Inflammatory macrophage treated with lipopolysaccharide for 4 hours (primary cell): Measurements from ENCODE around the gene GMIP.
"Not testable (repeated sequence)": the region's sequence is repeated elsewhere in the genome, so short reads cannot be mapped to it uniquely, and the experiment has no call there.

Source experiments
- DNase-seq: peaks from one replicate; pipeline ENCODE4 v3.0.0-alpha.2; 2020

Gene GMIP

GRCh38 chr19:19643158-19644053 lies at the start of gene GMIP:
Gene GMIP, minus strand, starts transcription at chr19:19643657. Its CDS starts 128 bp downstream, at chr19:19643529.
- DNase-seq: peak; percentile 74

- no peak for DNase-seq
Measured at GRCh38 chr19:19691683-19692082, 48.2 kb upstream of the GMIP start.

GRCh38 chr19:19689023-19689422 lies 45.6 kb upstream of the GMIP start:
- DNase-seq: not testable (repeated sequence)

- DNase-seq: no peak
Measured at GRCh38 chr19:19687090-19687489, 43.6 kb upstream of the GMIP start.

GRCh38 chr19:19686580-19686979 lies 43.1 kb upstream of the GMIP start:
- no peak for DNase-seq

GRCh38 chr19:19686119-19686518 lies 42.7 kb upstream of the GMIP start:
- not testable (repeated sequence) for DNase-seq

GRCh38 chr19:19679176-19680073 lies 36.0 kb upstream of the GMIP start:
- DNase-seq: no peak

GRCh38 chr19:19677579-19677978 lies 34.1 kb upstream of the GMIP start:
- no peak for DNase-seq

GRCh38 chr19:19674315-19674714 lies 30.9 kb upstream of the GMIP start:
- DNase-seq: no peak

GRCh38 chr19:19672816-19673215 lies 29.4 kb upstream of the GMIP start:
- no peak for DNase-seq

GRCh38 chr19:19670070-19670551 lies 26.7 kb upstream of the GMIP start:
- no peak for DNase-seq

- peak; percentile 95 for DNase-seq
Measured at GRCh38 chr19:19668230-19669012, 25.0 kb upstream of the GMIP start, which contains the start of gene ZNF101. Gene ZNF101, plus strand, starts transcription at chr19:19668839. Its CDS starts 125 bp downstream, at chr19:19668964.

GRCh38 chr19:19665420-19665948 lies 22.0 kb upstream of the GMIP start:
- not testable (repeated sequence) for DNase-seq

GRCh38 chr19:19663256-19664120 lies 20.0 kb upstream of the GMIP start, which contains the start of gene ATP13A1:
Gene ATP13A1, minus strand, starts transcription at chr19:19663676. Its CDS starts 10 bp downstream, at chr19:19663666.
- peak; percentile 98 for DNase-seq

GRCh38 chr19:19662871-19663255 lies 19.4 kb upstream of the GMIP start:
- DNase-seq: peak; percentile 69

- no peak for DNase-seq
Measured at GRCh38 chr19:19662344-19662743, 18.9 kb upstream of the GMIP start.

GRCh38 chr19:19661675-19662251 lies 18.3 kb upstream of the GMIP start:
- DNase-seq: peak; percentile 94

- no peak for DNase-seq
Measured at GRCh38 chr19:19661141-19661674, 17.8 kb upstream of the GMIP start.

- no peak for DNase-seq
Measured at GRCh38 chr19:19659646-19660245, 16.3 kb upstream of the GMIP start.

GRCh38 chr19:19657397-19657783 lies 13.9 kb upstream of the GMIP start:
- no peak for DNase-seq
